Neural cell (in vitro differentiated cells): ENCODE measurements around the gene CCDC9B. TPM values are rescaled to one million over a fixed set of nuclear protein-coding genes. Genes with fewer than 3 reads are reported as not detected.

ENCODE experiments used
- H2AFZ ChIP-seq: fragments of 200-600, 300-800 bp; sonication (generic), shearing (Covaris generic); 2 replicates; pipeline ENCODE4 v1.6.0; 2014; ENCODE audit warnings: low read depth, mild to moderate bottlenecking, antibody characterized with exemption, low read length, moderate library complexity
- H3F3A ChIP-seq: fragments of 200-600 bp; shearing (Covaris generic); 2 replicates; pipeline ENCODE4 v1.6.1; 2016; ENCODE audit warnings: mild to moderate bottlenecking, moderate library complexity, mixed read lengths, antibody characterized with exemption, low read length; ENCODE audit not compliant: insufficient read depth, poor library complexity, severe bottlenecking
- H3K27ac ChIP-seq: fragments of 200-600, 300-800 bp; sonication (generic), shearing (Covaris generic); 2 replicates; pipeline ENCODE4 v1.5.1; 2014; ENCODE audit warnings: mild to moderate bottlenecking, low read length, moderate library complexity
- H3K27me3 ChIP-seq: fragments of 300-800, 200-600 bp; sonication (generic), shearing (Covaris generic); 2 replicates; pipeline ENCODE4 v1.6.0; 2014; ENCODE audit warnings: mild to moderate bottlenecking, low read depth, low read length, moderate library complexity; ENCODE audit not compliant: insufficient read depth
- H3K36me3 ChIP-seq: fragments of 300-800, 200-600 bp; sonication (generic), shearing (Covaris generic); 2 replicates; pipeline ENCODE4 v1.5.1; 2014; ENCODE audit warnings: mild to moderate bottlenecking, antibody characterized with exemption, low read length, moderate library complexity; ENCODE audit not compliant: insufficient read depth
- H3K4me2 ChIP-seq: fragments of 300-800, 200-600 bp; sonication (generic), shearing (Covaris generic); 2 replicates; pipeline ENCODE4 v1.6.0; 2014; ENCODE audit warnings: mild to moderate bottlenecking, low read length
- H3K4me3 ChIP-seq: fragments of 300-800, 200-600 bp; sonication (generic), shearing (Covaris generic); 2 replicates; pipeline ENCODE4 v1.5.1; 2014; ENCODE audit warnings: mild to moderate bottlenecking, low read length, moderate library complexity
- H3K79me2 ChIP-seq: fragments of 200-600 bp; shearing (Covaris generic); replicated peaks from 2 replicates; pipeline ENCODE4 v1.6.0; 2014; ENCODE audit warnings: mild to moderate bottlenecking, low read length, moderate library complexity; ENCODE audit not compliant: insufficient read depth
- H3K9ac ChIP-seq: fragments of 300-800, 200-600 bp; sonication (generic), shearing (Covaris generic); 2 replicates; pipeline ENCODE4 v1.6.1; 2016; ENCODE audit warnings: mild to moderate bottlenecking, low read length, mixed read lengths
- H3K9me2 ChIP-seq: fragments of 200-600 bp; shearing (Covaris generic); 2 replicates; pipeline ENCODE4 v1.6.1; 2016; ENCODE audit warnings: mild to moderate bottlenecking, low read length, mixed read lengths; ENCODE audit not compliant: insufficient read depth
- H3K9me3 ChIP-seq: fragments of 200-600, 300-800 bp; sonication (generic), shearing (Covaris generic); 2 replicates; pipeline ENCODE4 v1.6.1; 2016; ENCODE audit warnings: mild to moderate bottlenecking, mixed run types, low read length, moderate library complexity, mixed read lengths
- H4K20me1 ChIP-seq: fragments of 200-600 bp; shearing (Covaris generic); 2 replicates; pipeline ENCODE4 v1.6.1; 2016; ENCODE audit warnings: mild to moderate bottlenecking, mixed run types; ENCODE audit not compliant: insufficient read depth
- EP300 ChIP-seq: fragments of 450-650 bp; conservative IDR thresholded peaks from 2 replicates; pipeline ENCODE4 v1.6.1; 2014; ENCODE audit warnings: antibody characterized with exemption, mild to moderate bottlenecking, moderate library complexity; ENCODE audit not compliant: poor library complexity, severe bottlenecking
- EZH2 ChIP-seq: fragments of 200-600, 300-800 bp; shearing (Covaris generic), sonication (generic); IDR thresholded peaks from 2 replicates; pipeline ENCODE4 v1.6.1; 2014; ENCODE audit warnings: antibody characterized with exemption, low read length, borderline replicate concordance, mild to moderate bottlenecking; ENCODE audit not compliant: insufficient read depth, poor library complexity, severe bottlenecking
- MXI1 ChIP-seq: fragments of 450-650 bp; conservative IDR thresholded peaks from 2 replicates; pipeline ENCODE4 v1.6.1; 2014; ENCODE audit warnings: antibody characterized with exemption, mild to moderate bottlenecking; ENCODE audit not compliant: poor library complexity, severe bottlenecking
- POLR2AphosphoS5 ChIP-seq: IDR thresholded peaks from 2 replicates; pipeline ENCODE4 v1.6.1; 2012
- RAD21 ChIP-seq: fragments of 450-650 bp; conservative IDR thresholded peaks from 2 replicates; pipeline ENCODE4 v1.6.1; 2014; ENCODE audit warnings: antibody characterized with exemption, mild to moderate bottlenecking, moderate library complexity
- SMC3 ChIP-seq: fragments of 450-650 bp; conservative IDR thresholded peaks from 2 replicates; pipeline ENCODE4 v1.6.1; 2014; ENCODE audit warnings: antibody characterized with exemption, mild to moderate bottlenecking, moderate library complexity; ENCODE audit not compliant: poor library complexity
- TAF1 ChIP-seq: IDR thresholded peaks from 2 replicates; pipeline ENCODE4 v1.6.1; 2012; ENCODE audit warnings: low read depth
- polyA plus RNA-seq: library from polyadenylated mRNA; depleted of rRNA; stranded (reverse); fragments of >200 nt; gene quantifications from 2 replicates; pipeline ENCODE4 v1.2.3, GENCODE V29; 2014
- TF ChIP-seq, protein P1 (sequence below): IDR thresholded peaks from 2 replicates; pipeline ENCODE4 v1.6.1; 2012; ENCODE audit warnings: borderline replicate concordance
- TF ChIP-seq, protein P2 (sequence below): fragments of 450-650 bp; IDR thresholded peaks from 2 replicates; pipeline ENCODE4 v1.5.1; 2014; ENCODE audit warnings: antibody characterized with exemption, mild to moderate bottlenecking, moderate library complexity; ENCODE audit not compliant: poor library complexity, severe bottlenecking

Gene CCDC9B
- polyA plus RNA-seq, 1 donor from 2014 or later = not detected

DNA sequence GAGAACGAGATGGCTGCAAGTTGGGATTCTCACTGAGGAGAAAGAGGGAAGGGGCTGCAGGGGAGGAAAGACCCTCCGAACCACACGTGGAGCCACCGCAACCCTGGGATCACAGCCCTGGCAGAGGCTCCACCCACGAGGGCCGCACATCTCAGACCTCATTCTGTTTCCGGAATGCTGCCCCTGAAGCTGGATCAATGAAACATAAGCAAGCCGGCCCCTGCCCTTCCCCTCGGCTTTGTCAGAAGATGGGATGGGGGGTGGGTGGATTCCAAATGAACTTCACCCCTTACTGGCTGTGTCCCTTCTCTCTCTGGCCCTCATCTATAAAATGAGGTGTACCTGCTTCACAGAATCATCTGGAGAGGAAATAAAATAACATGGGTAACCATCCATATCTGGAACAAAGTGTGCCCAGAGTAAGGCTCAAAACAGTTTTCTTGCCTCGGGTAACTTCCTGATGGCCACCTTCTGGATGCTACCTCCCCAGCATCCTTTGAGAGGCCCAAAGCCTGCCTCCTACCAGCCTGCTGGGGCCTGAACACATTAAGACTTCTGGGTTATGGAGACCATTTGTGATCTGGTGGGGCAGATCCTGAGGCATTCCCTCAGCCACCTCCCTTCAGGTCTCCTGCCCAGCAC is 4.6 kb upstream of the CCDC9B start:
- Histone ChIP-seq H3K9me3 (no peaks in the 10 kb centered on the region), H3K36me3 (no peaks in the 10 kb centered on the region), H3K27ac (no peak overlapping the region), H3K4me2 (no peak overlapping the region), H3K4me3 (no peak overlapping the region), H4K20me1 (no peaks in the 10 kb centered on the region), H2AFZ (no peak overlapping the region), H3K9ac (no peak overlapping the region), H3F3A (no peaks in the 10 kb centered on the region), H3K9me2 (no peaks in the 10 kb centered on the region), H3K27me3 (no peaks in the 10 kb centered on the region), H3K79me2 (no peaks in the 10 kb centered on the region)
- TF ChIP-seq EP300 (no peak), MXI1 (no peak), TAF1 (no peak), POLR2AphosphoS5 (no peak), SMC3 (no peak), RAD21 (no peak), EZH2 (no peak)
- TF ChIP-seq, protein P1, sequence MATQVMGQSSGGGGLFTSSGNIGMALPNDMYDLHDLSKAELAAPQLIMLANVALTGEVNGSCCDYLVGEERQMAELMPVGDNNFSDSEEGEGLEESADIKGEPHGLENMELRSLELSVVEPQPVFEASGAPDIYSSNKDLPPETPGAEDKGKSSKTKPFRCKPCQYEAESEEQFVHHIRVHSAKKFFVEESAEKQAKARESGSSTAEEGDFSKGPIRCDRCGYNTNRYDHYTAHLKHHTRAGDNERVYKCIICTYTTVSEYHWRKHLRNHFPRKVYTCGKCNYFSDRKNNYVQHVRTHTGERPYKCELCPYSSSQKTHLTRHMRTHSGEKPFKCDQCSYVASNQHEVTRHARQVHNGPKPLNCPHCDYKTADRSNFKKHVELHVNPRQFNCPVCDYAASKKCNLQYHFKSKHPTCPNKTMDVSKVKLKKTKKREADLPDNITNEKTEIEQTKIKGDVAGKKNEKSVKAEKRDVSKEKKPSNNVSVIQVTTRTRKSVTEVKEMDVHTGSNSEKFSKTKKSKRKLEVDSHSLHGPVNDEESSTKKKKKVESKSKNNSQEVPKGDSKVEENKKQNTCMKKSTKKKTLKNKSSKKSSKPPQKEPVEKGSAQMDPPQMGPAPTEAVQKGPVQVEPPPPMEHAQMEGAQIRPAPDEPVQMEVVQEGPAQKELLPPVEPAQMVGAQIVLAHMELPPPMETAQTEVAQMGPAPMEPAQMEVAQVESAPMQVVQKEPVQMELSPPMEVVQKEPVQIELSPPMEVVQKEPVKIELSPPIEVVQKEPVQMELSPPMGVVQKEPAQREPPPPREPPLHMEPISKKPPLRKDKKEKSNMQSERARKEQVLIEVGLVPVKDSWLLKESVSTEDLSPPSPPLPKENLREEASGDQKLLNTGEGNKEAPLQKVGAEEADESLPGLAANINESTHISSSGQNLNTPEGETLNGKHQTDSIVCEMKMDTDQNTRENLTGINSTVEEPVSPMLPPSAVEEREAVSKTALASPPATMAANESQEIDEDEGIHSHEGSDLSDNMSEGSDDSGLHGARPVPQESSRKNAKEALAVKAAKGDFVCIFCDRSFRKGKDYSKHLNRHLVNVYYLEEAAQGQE = no peak
- TF ChIP-seq, protein P2, sequence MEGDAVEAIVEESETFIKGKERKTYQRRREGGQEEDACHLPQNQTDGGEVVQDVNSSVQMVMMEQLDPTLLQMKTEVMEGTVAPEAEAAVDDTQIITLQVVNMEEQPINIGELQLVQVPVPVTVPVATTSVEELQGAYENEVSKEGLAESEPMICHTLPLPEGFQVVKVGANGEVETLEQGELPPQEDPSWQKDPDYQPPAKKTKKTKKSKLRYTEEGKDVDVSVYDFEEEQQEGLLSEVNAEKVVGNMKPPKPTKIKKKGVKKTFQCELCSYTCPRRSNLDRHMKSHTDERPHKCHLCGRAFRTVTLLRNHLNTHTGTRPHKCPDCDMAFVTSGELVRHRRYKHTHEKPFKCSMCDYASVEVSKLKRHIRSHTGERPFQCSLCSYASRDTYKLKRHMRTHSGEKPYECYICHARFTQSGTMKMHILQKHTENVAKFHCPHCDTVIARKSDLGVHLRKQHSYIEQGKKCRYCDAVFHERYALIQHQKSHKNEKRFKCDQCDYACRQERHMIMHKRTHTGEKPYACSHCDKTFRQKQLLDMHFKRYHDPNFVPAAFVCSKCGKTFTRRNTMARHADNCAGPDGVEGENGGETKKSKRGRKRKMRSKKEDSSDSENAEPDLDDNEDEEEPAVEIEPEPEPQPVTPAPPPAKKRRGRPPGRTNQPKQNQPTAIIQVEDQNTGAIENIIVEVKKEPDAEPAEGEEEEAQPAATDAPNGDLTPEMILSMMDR = no peak

DNA sequence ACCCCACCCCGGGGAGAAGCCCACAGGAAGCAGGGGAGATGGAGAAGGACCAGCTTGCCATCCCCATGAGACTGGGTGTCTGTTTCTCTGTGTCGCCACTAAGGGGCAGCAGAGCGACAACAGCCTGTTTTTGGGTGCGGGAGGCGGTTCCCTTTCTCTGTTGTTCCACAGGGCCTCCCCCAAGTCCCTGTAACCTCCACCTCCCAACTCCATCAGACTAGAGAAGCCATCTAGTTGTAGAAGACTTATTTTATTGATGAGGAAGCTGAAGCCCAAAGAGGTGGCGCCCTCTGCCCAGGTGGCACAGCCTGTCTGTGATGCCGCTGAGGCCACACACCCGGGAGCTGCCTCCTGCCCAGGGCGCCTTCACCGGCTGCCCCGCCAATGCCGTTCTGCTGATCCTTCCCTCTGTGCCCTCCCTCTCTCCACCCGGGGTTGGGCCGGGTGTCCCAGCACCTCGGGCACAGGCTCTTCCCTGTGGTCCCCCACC is 3.9 kb upstream of the CCDC9B start:
- no peak overlapping the region for H2AFZ ChIP-seq
- H3F3A ChIP-seq = no peaks in the 10 kb centered on the region
- TF ChIP-seq TAF1 = no peak
- TF ChIP-seq RAD21 = peak; percentile 52
- TF ChIP-seq, protein P2 = peak; percentile 66
- peak; percentile 61 for TF ChIP-seq SMC3
- TF ChIP-seq, protein P1 = no peak
- H3K27me3 ChIP-seq = no peaks in the 10 kb centered on the region
- no peaks in the 10 kb centered on the region for H3K79me2 ChIP-seq
- no peaks in the 10 kb centered on the region for H3K36me3 ChIP-seq
- H4K20me1 ChIP-seq = no peaks in the 10 kb centered on the region
- no peak overlapping the region for H3K4me3 ChIP-seq
- no peak overlapping the region for H3K9ac ChIP-seq
- H3K4me2 ChIP-seq = no peak overlapping the region
- no peaks in the 10 kb centered on the region for H3K9me2 ChIP-seq
- H3K27ac ChIP-seq = no peak overlapping the region
- H3K9me3 ChIP-seq = no peaks in the 10 kb centered on the region
